Measurements from ENCODE around the gene C22orf39.

GRCh38 chr22:19405133-19405532, 42.4 kb downstream of the C22orf39 start:
- TF ChIP-seq CTCF (IDR thresholded peaks at IDR 0.05 in 4 of 5, conservative IDR thresholded peaks at IDR 0.05 in 1 of 5) (no peak), POLR2A (IDR thresholded peaks at IDR 0.05) (no peak)
